NCI-H2107 treated with DMSO at 0.1 percent for 48 hours (cell line): Measurements from ENCODE around the gene ABAT.

Experiments used
- DNase-seq: peaks from one replicate; lab custom pipeline; 2025; ENCODE audit not compliant: unreplicated experiment; lab: John Stamatoyannopoulos, UW

The ABAT gene

DNA sequence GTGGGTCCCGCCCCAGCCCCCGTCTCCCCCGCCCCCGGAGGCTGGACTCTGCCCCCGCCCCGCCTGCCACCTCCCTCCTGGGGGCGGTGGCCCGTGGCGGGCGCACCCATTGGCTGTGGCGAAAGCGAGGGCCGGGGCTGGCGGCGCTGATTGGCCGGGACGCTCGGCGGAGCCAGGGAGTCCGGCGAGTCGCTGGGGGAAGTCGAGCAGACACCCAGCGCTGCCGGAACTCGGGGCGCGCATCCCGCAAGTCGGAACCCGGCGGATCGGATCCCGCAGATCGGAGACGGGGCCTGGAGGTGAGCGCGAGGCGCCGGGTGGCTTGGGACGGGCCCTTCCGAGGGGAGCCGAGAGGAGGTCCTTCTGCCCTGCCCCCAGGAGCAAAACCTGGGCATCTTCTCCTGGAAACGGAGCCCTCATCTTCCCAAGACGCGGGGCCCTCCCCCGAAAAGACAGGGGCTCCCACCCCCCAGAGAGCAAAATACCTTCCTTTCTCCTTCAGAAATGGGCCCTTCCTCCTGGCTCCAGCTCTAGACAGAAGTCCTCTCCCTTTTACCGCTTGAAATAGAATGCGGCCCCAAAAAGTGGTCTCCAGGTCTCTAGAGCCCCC lies at the start of gene ABAT:
TSS of gene ABAT (plus strand) at position 205 of the 610 bp plus-strand sequence. CDS start 61,123 bp downstream, outside the sequence.
- DNase-seq, result no peak

DNA sequence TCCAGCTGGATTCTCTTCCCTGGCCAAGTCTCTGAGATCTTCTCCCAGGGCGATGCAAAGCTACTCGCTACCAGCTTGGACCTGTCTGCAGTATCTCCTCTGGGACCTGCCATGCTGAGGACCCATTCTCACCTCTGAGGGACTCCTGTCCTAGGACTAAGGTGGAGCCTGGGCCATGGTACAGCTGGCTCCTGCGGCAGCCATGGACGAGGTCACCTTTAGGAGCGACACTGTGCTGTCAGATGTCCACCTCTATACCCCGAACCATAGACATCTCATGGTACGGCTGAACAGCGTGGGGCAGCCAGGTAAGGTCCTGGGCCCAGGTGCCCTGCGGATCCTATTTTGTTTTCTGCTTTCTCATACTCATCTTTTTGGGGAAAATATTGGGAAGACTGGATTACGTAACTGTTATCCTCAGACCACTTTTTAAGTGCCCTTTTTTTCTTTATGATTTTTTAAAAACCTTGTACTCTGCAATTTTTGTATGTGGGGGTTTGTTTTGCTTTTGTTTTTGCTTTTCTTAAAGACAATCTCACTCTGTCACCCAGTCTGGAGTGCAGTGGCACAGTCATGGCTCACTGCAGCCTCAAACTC lies 48.8 kb upstream of the ABAT start:
- DNase-seq, result no peak

DNA sequence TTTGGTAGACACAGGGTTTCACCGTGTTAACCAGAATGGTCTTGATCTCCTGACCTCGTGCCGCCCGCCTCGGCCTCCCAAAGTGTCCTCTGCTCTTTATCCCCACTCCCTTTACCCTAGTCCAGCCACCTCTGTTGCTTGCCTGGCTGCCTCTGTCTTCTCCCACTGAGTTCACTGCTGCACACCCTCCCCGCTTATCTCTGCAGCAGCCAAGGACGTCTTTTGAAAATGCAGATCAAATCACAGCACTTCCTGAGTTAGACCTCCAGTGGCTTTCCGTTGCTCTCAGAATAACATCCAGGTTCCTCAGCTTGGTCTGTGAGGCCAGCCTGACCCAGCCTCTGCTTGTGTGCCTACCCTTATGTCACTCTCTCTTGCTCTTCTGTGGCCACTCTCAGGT lies 47.5 kb upstream of the ABAT start:
- DNase-seq, result no peak

DNA sequence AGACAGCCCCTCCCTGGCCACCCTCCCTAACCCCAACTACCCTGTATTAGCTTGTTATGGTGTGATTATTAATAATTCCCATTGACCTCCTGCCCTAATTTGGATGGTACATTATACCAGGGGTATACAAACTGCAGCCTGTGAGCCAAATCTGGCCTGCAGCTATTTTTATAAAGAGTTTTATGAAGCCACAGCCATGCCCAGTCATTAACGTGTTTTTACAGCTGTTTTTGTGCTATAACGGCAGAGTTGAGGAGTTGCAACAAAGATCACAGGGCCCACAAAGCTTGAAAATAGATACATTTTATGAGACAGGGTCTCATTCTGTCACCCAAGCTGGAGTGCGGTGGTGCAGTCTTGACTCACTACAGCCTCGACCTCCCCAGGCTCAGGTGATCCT lies 47.0 kb upstream of the ABAT start:
- no peak for DNase-seq

DNA sequence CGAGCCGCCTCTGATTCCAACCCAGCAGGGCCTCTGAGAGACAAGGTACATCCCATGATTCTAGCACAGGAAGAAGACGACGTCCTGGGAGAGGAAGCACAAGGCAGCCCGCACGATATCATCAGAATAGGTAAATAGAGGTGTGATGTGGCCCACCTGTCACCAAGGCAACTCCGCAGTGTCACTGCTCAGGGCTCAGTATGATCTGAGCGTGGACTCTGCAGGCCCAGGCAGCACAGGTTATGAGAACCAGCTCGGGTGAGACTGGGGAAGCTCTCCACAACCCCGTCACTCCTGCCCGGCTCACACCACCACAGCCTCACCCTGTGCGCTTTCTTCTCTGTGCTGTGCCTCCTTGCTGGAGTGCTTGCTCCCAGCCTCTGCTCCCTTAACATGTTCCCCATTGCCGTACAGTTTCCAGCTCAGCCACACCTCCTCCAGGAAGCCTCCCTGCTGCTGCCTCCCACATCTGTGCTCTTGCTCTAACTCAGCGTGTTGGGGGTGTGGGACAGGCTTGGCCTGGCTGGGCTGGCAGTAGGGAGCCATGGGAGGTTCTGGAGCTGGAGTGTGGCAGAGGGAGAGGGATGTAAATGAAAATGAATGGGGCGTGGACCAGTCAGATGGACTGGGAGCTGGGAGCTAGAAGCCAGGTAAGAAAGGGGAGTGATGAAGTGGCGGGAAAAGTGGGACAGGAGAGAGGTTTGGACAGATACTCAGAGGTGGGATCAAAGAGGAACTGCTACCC lies 45.3 kb upstream of the ABAT start:
- no peak for DNase-seq

DNA sequence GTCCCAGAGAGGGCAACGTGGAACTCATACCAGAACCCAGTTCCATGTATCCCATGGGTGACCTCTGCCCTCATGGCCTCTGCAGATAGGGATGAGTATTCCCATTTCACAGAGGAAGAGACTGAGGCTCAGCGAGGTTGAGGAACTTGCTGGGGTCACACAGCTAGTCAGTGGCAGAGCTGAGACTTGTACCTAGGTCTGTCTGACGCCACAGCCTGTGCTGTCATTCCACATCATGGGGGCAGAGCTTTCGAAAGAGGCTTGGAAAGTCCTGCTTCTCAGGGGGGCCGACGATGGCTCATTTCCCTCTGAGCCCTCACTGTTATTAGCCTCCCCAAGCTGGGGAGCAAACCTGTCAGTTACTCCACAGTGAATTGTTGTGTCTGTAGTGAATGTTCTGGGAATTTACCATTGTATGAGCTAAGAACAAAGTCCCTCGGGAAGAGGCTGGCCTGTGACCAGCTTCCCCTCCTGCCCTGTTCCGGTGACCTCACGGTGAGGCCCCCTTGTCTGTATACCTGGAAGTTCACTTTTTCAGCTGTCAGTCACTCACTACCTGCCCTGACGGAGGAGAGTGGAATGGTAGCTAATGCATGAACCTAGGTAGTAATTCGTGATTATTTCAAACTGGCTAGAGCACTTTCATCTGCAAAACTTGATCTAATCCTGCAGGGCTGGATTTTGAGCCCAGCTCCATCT lies 44.0 kb upstream of the ABAT start:
- no peak for DNase-seq

DNA sequence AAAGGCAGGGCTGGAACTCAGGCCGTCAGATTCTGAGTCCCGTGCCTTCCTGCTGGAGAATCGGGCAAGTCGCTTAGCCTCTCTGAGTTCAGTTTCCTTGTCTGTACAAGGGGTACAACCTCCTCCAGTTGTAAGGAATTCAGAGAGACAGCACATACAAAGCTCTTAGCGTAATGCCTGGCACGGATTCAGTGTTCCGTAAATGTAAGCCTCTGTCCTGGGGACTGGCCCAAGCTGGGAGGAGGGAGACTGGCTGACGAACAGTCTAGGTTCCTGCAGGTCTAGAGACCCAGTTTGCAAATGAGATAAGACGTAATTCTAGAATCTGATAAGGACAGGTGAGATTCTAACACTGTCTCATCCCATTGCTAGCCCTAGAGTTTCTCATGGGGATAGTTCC lies 43.0 kb upstream of the ABAT start:
- DNase-seq, result no peak

DNA sequence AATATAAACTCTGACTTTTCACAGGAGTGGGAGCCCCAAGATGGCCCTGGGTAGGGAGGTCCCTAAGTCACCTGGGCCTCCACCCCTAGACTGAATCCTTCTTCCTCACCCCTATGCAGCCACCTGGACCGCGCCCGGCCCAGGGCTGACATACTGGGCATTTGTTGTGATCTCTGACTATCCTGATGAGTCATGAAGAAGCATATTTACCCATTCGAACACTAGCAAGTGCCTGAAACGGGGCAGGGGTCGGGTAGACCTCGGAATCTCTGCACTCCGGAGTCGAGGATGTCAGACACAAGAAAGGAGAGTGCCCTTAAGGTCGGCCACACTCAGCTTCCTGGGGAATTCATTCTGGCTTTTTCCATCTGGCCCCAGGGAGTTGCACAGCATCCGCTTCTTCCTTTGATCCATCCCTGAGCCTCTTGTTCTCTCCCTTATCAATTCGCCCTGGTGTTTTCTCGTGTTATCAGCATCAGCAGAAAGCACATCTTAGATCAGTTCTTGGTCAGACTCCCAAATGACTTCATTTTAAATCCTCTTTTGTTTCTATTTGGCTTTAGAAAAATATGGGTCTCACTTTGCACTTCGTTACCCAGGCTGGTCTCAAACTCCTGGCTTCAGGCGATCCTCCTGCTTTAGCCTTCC lies 42.5 kb upstream of the ABAT start:
- no peak for DNase-seq

DNA sequence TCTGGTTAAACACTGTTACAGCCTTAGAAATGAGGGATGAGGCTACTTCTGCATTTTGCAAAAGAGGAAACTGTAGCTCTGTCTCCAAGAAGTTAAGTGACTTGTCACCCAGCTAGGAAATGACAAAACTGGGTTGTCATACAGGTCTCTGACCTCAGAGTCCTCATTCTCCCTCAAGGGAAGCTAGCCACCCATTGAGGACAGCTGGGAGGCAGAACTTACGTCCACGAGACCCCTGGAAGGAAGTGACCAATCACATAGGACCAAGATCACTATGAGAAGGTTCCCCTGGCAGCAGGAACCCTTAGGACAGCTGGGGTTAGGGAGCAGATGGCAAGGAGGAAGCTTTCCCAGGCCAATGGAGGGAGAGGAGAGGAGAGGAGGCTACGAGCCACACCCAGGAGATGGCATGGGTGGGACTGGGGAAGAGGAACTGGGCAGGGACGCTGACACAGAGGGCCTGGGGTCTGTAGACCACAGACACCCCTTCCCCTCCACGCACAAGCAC lies 41.7 kb upstream of the ABAT start:
- no peak for DNase-seq

DNA sequence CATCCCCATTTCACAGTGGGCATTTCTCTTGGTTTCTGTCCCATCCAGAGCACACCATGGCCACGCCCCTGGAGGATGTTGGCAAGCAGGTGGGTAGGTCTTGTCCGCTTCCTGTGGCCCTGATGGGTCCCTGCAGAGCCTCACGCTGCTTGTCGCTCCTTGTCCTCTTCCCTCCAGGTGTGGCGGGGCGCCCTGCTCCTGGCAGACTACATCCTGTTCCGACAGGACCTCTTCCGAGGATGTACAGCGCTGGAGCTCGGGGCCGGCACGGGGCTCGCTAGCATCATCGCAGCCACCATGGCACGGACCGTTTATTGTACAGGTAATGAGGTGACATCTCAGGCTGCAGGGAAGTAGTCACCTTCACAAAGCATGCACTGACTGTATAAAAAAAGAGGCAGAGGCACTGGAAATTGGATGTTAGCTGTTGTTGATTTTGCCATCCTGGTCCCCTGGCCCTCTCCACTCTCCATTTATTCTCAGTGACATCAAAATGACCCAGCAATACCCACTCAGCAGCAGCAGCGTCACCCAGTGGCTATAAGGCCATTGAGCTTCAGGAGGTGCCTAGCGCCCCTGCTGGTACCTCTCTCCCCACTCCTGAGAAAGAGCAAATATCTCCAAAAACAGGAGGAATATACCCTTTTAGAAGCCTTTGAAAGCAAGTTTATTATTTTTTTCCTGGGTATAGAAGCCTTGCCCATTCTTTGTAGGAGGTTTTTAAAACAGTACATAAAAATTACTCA lies 39.3 kb upstream of the ABAT start:
- no peak for DNase-seq

DNA sequence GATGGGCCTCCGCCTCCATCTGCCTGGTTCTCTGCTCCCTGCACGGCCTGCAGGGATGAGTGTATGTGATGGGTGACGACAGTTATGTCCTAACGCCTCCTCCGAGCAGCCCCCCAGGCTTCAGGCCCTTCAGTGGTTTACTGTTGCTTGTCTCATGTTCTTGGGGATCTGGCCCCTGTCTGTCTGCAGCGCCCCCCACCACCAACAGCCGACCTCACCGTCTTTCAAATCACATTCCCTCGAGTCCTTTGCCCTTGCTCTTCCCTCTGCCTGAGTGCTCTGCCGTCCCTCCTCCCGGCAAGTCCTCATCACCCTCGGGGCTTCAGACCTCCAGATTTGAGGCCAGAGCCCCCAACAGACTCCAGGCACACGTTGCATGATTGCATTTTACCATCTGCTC lies 34.7 kb upstream of the ABAT start:
- DNase-seq, result no peak

DNA sequence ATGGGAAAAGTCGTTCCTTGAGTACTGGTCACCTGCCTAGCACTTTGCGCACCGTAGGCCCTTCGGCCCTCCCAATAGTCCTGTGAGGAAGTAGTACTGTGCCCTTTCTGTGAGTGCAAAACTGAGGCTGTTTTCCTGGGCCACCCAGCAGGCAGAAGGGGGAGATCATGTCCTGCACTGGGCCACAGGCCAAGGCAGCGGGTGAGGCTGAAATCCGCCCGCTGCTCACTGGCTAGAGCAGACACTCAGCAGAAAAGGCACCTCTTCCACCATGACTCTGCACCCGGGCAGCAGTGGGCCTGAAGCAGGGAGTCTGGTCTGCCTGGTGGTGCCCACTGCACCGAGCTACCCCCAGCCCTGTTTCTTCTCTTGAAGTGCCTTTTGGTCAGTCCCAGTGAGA lies 32.7 kb upstream of the ABAT start:
- no peak for DNase-seq

DNA sequence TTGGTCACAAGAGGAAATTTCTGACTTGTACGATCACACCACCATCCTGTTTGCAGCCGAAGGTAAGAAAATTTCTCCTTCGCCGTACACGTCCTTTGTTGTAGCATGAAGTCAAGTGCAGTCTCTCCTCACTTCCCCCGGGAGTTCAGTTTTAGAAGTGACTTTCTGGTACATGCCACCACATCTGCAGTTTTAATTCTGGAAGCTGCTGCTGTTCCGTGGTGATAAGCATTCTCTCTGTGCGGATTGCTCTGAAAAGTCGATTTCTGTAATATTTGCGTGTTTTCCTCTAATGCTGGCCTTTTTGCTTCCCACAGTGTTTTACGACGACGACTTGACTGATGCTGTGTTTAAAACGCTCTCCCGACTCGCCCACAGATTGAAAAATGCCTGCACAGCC lies 32.3 kb upstream of the ABAT start:
- no peak for DNase-seq

DNA sequence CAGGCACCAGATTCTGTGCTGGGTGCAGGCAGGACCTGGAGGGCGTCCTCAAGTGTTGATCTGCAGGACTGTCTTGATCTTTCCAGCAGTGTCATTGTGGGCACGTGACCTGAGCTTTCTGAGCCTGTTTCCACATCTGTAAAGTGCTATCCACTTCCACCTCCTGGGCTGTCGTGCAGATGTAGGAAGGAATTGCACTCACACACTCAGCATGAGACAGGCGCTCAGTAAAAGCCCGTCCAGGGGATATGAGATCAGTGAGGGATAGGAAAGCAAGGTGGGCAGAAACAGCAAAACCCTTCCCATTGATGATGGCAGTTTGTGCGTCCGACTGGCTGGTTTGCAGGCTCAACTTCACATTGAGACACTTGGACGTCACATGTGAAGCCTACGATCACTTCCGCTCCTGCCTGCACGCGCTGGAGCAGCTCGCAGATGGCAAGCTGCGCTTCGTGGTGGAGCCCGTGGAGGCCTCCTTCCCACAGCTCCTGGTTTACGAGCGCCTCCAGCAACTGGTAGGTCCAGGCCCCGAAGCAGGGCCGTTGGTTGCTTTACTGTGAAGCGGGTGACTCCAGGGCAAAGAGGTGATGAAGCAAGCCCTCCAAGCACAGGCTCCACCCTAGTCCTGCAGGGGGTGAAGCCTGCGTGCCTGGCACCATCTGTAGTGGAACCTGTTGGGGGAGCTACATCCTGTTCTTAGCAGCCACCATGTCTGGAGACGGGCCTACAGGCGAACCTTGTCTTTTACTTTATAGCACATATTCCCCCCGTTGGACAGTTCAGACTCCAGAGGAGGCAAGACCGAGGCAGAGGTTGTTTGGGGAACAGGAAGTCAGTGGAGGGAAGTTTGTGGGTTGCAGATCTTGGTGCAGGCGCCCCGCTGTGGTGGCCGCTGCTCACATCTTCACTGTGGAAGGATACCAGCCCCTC lies 29.9 kb upstream of the ABAT start:
- DNase-seq, result no peak

DNA sequence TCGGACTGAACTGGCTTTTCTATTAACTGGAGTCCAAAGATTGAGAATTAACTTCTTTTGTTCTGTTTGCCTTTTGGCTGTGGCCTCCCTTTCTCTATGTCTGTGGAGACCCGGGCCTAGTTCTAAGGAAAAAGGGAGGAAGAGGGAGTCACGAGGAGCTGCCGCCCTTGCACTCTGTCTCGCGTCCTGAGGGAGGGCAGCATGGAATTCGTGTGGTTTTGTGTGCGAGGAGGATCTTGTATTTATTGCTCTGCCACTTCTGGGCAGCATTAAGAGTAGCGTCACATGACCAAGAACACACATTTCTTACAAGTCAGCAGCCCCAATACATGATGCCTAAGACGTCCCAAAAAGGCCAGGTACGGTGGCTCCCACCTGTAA lies 29.3 kb upstream of the ABAT start:
- DNase-seq, result no peak

DNA sequence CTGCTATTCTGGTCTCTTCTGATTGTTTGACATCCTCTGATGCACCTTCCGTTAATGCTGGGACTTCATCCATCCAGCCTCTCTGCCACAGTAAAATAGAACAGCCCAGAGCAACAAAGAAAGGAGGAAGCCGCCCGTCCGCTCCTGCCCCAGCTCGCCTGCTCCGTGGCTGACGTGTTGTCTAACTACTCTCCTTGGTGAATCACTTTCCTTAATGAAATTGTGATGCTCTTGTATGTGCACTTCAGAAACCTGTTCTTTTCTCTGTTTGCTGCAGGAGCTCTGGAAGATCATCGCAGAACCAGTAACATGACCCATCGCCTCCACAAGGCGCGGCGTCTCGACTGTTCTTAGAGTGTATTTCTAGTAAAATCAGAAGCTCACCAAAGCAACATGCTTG lies 28.6 kb upstream of the ABAT start:
- no peak for DNase-seq

DNA sequence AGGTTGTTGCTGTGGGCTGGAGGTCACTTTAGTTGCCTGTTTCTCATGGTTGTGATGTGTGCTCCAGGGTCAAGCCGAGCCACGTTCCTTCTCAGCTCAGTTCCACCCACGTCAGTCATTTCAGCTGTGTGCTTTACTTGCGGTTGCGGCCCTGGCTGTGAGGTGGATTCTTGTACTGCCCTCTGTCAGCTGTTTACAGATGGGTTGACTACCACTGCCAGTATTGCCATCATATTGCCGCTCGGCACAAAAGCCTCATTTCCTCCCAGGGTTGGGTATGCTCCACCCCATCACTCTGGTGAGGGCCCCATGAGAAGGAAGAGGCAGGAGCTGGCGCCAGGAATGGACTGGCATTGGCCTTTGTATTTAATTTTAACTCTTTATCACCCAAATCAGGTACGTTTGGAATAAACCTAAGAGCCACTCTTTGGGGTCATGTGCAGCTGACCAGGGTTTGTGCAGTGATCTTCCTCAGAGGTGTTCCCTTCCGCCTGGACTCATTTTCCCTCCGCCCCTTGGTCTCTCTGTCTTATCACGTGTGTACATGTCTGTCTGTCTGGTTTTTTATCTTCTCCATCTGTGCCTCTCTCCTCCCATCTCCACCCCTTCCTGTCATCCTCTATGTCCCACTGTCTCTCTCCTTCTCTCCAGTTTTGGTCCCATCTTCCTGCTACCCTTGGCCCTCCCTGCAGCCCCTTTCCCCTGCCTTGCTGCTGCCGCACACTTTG lies 27.9 kb upstream of the ABAT start:
- no peak for DNase-seq

DNA sequence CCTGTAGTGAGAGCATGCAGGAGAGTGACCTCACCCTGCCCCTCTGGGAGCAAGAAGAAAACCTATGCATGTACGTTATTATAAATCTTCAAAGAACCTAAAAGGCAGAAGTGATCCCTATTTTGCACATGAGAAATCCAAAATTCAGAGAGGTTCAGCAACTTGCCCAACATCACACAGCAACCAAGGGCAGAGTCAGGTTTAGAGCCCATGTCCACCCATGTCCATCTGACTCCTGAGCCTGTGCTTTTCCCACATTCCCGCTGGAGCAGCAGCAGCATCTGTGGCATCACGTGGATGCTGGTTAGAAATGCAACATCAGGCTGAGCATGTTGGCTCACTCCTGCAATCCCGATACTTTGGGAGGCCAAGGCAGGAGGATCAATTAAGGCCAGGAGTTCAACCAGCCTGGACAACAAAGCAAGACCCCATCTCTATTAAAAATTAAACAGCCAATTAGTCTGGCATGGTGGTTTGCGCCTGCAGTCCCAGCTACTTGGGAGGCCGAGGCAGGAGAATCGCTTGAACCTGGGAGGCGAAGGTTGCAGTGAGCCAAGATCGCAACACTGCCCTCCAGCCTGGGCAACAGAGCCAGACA lies 26.6 kb upstream of the ABAT start:
- no peak for DNase-seq
